ENCODE results near the gene CPNE8. TPM values are rescaled to one million over a fixed set of nuclear protein-coding genes. Genes with fewer than 3 reads are reported as not detected.

The CPNE8 gene
- total and polyA plus RNA-seq, 2 of the 4 experiments (the other 2 are of a cell fraction), result not detected

GRCh38 chr12:38689195-38689594, 216.2 kb downstream of the CPNE8 start:
- H3K56ac ChIP-seq (ENCODE audit: extremely low read depth, insufficient read depth, low read length), result no peak overlapping the region
- no peak overlapping the region for H2AK5ac ChIP-seq (ENCODE audit: low read depth, low read length)
- no peaks in the 10 kb centered on the region for H4K20me1 ChIP-seq (ENCODE audit: insufficient read depth, low read length)
- DNase-seq (no peak), ATAC-seq (ENCODE audit: low read depth) (no peak)
- intact Hi-C loops (cut with micrococcal nuclease) (no loop called here), in situ Hi-C loops (cut with MboI; ENCODE audit: low sequenced_read_pairs) (no loop called here), dilution Hi-C loops (cut with HindIII; ENCODE audit: low sequenced_read_pairs, unreplicated experiment) (no loop called here)
- no peak overlapping the region for H2BK5ac ChIP-seq (ENCODE audit: low read depth, low read length, poor library complexity, severe bottlenecking)
- H3K4me2 ChIP-seq (ENCODE audit: low read depth, low read length), result no peak overlapping the region
- H2BK15ac ChIP-seq (ENCODE audit: low read depth, low read length), result no peak overlapping the region
- no peaks in the 10 kb centered on the region for H3K27me3 ChIP-seq (ENCODE audit: control insufficient read depth, insufficient read depth, low read length)
- H3K9ac ChIP-seq (ENCODE audit: low read depth, low read length), result no peak overlapping the region
- H3K79me1 ChIP-seq (ENCODE audit: low read depth in 1 of 2, low read length in 2 of 2), result no peaks in the 10 kb centered on the region
- H3K9me1 ChIP-seq (ENCODE audit: insufficient read depth, low read length), result no peaks in the 10 kb centered on the region
- no TSS peak for BruUV-seq (replicated peaks)
- TF ChIP-seq CEBPB (IDR thresholded peaks at IDR 0.05; ENCODE audit: low read depth, low read length), result no peak
- no peak for TF ChIP-seq CHD1 (IDR thresholded peaks at IDR 0.05; ENCODE audit: low read depth, low read length)
- no peak for TF ChIP-seq MAFK (IDR thresholded peaks at IDR 0.05; ENCODE audit: low read depth, low read length)
- TF ChIP-seq RFX5 (IDR thresholded peaks at IDR 0.05; ENCODE audit: low read depth, low read length), result no peak
- no peak for TF ChIP-seq SMC3 (IDR thresholded peaks at IDR 0.05; ENCODE audit: low read depth, low read length)
- no peak for TF ChIP-seq POLR2A (IDR thresholded peaks at IDR 0.05; ENCODE audit: low read depth, low read length)
- no peak for TF ChIP-seq FOS (IDR thresholded peaks at IDR 0.05; ENCODE audit: low read depth, low read length)
- TF ChIP-seq ELK1 (IDR thresholded peaks at IDR 0.05; ENCODE audit: borderline replicate concordance, low read depth, low read length), result no peak
- no peak for TF ChIP-seq MAZ (IDR thresholded peaks at IDR 0.05; ENCODE audit: borderline replicate concordance, low read depth, low read length)
- ChIA-PET POLR2A (ENCODE audit: unreplicated experiment) (no interaction called here), CTCF (no interaction called here)
- no peak overlapping the region for H2BK120ac ChIP-seq (ENCODE audit: low read depth, low read length)
- no peaks in the 10 kb centered on the region for H3K36me3 ChIP-seq (ENCODE audit: control insufficient read depth, insufficient read depth, low read length)
- H3K4me1 ChIP-seq (ENCODE audit: control insufficient read depth, insufficient read depth, low read length), result no peaks in the 10 kb centered on the region
- H3K14ac ChIP-seq (replicated peaks; ENCODE audit: low read depth, low read length), result no peak overlapping the region
- no peak overlapping the region for H2AK9ac ChIP-seq (replicated peaks; ENCODE audit: low read depth, low read length, poor library complexity)
- H2AFZ ChIP-seq (replicated peaks; ENCODE audit: low read length, poor library complexity), result no peak overlapping the region
- H4K8ac ChIP-seq (ENCODE audit: low read depth in 2 of 2, low read length in 2 of 2), result no peak overlapping the region
- H2BK20ac ChIP-seq (ENCODE audit: low read depth, low read length), result no peak overlapping the region
- no peak overlapping the region for H3K4me3 ChIP-seq (ENCODE audit: insufficient read depth, low read depth, low read length)
- no peak overlapping the region for H3K4ac ChIP-seq (ENCODE audit: low read depth, low read length)
- H3K18ac ChIP-seq (ENCODE audit: low read depth, low read length), result no peak overlapping the region
- no peak overlapping the region for H4K91ac ChIP-seq (ENCODE audit: insufficient read depth, low read depth, low read length)
- WGBS, 2 experiments (ENCODE audit: extremely low coverage in 2 of 2, insufficient read length in 1 of 2), result no CpG with 5 or more reads among the region's 1 CpG
- H3K9me3 ChIP-seq (ENCODE audit: control insufficient read depth, insufficient read depth, low read length), result peaks cover 9% of the 10 kb centered on the region
- H4K5ac ChIP-seq (ENCODE audit: low read depth, low read length), result no peak overlapping the region
- no peak overlapping the region for H3K27ac ChIP-seq (ENCODE audit: insufficient read depth, low read length)
- no peak overlapping the region for H3K23ac ChIP-seq (ENCODE audit: low read depth, low read length)
